Measurements from ENCODE around the gene HAT1. TPM values are rescaled to one million over a fixed set of nuclear protein-coding genes. Genes with fewer than 3 reads are reported as not detected.

HAT1 gene
- total and polyA plus RNA-seq, 10 donors, result 22.1 to 41.9 (median 34.7) TPM

- Histone ChIP-seq H3K27me3 (replicated peaks in 1 of 7) (no peaks in the 10 kb centered on the region), H3K4me1 (peaks cover 0 to 19% (median 0%) of the 10 kb centered on the region in 6 donors), H3K36me3 (peaks cover 0 to 8% (median 4%) of the 10 kb centered on the region in 6 donors), H3K4me3 (no peak overlapping the region), H3K27ac (no peak overlapping the region), H3K9me3 (peaks cover 0 to 6% (median 0%) of the 10 kb centered on the region in 8 donors)
- no peak for TF ChIP-seq POLR2A (IDR thresholded peaks at IDR 0.05)
- DNase-seq, result no peak
- intact Hi-C loops (cut with DNase I; ENCODE audit: low total_unique reads), result no loop called here
- WGBS, 5 donors, result 89 to 100% (median 93%) methylated on average over 1 of the region's 1 CpG
Observed at GRCh38 chr2:171879865-171880264, 42.4 kb upstream of the HAT1 start.

DNA sequence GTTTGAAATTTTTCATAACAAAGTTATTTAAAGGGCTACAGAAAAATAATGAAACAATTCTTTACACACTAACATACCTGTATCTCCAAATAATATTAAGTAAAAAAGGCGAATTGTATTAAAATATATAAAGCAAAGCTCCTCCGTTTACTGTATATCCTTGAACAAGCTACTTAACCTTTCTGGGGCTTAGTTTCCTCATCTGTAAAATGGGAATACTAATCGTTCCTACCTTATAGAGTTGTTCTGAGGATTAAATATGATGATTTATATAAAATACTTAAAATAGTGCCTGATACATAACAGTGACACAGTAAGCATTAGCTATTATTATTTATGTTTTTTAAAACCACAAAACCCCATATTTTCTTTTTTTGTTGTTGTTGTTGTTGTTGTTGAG is 41.5 kb upstream of the HAT1 start:
- Histone ChIP-seq H3K36me3 (no peaks in the 10 kb centered on the region), H3K9me3 (no peaks in the 10 kb centered on the region), H3K4me1 (peaks cover 0 to 19% (median 0%) of the 10 kb centered on the region in 6 donors), H3K27ac (no peak overlapping the region), H3K27me3 (replicated peaks in 1 of 7) (no peaks in the 10 kb centered on the region), H3K4me3 (no peak overlapping the region)
- 92 to 96% (median 92%) methylated on average over 3 of the region's 3 CpGs for WGBS, 5 donors
- no peak for DNase-seq
- no peak for TF ChIP-seq CTCF (IDR thresholded peaks at IDR 0.05 in 8 of 11, conservative IDR thresholded peaks at IDR 0.05 in 3 of 11)
- TF ChIP-seq POLR2A (IDR thresholded peaks at IDR 0.05), result no peak
- no peak for TF ChIP-seq POLR2AphosphoS5 (IDR thresholded peaks at IDR 0.05)
- intact Hi-C loops (cut with DNase I; ENCODE audit: low total_unique reads), result no loop called here

GRCh38 chr2:171882089-171882769 is 40.0 kb upstream of the HAT1 start:
- no peak for DNase-seq
- intact Hi-C loops (cut with DNase I; ENCODE audit: low total_unique reads), result no loop called here
- Histone ChIP-seq H3K4me3 (no peak overlapping the region), H3K36me3 (peaks cover 0 to under 1% (median 0%) of the 10 kb centered on the region in 6 donors), H3K4me1 (peaks cover 0 to 15% (median 0%) of the 10 kb centered on the region in 6 donors), H3K27ac (no peak overlapping the region), H3K9me3 (no peaks in the 10 kb centered on the region), H3K27me3 (replicated peaks in 1 of 7) (no peaks in the 10 kb centered on the region)
- TF ChIP-seq POLR2A (IDR thresholded peaks at IDR 0.05) (no peak), POLR2AphosphoS5 (IDR thresholded peaks at IDR 0.05) (no peak), CTCF (IDR thresholded peaks at IDR 0.05 in 8 of 11, conservative IDR thresholded peaks at IDR 0.05 in 3 of 11) (no peak)
- 69 to 89% (median 78%) methylated on average over 2 of the region's 2 CpGs for WGBS, 5 donors

DNA sequence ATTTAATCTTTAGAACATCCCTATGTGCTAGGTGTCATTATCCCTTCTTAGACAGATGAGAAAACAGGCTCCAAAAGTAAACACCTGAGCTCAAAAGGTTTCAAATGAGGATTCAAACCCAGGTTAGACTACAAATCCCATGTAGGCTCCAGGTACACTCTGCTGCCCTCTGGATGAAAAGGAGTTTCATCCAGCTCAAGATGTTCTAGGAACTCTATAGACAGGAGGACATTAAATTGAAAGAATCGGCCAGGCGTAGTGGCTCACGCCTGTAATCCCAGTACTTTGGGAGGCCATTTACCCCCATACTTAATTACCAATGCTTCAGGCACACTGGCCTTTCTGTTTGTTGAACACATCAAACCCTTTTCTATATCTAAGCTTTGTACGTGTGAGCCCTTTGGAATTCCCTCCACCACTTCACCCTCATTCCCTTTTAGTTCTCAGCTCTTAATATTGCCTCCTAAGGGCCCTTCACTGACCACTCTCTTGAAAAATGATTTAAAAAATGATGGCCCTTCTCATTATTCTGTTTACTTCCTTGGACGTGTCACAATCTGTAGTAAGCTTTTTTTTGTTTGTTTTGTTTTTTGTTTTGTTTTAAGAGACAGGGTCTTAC is 38.9 kb upstream of the HAT1 start:
- Histone ChIP-seq H3K4me3 (no peak overlapping the region), H3K27me3 (replicated peaks in 1 of 7) (no peaks in the 10 kb centered on the region), H3K9me3 (no peaks in the 10 kb centered on the region), H3K36me3 (peaks cover 0 to 8% (median 0%) of the 10 kb centered on the region in 6 donors), H3K27ac (no peak overlapping the region), H3K4me1 (peaks cover 0 to 8% (median 0%) of the 10 kb centered on the region in 6 donors)
- intact Hi-C loops (cut with DNase I; ENCODE audit: low total_unique reads), result no loop called here
- no peak for TF ChIP-seq CTCF (IDR thresholded peaks at IDR 0.05 in 8 of 11, conservative IDR thresholded peaks at IDR 0.05 in 3 of 11)
- no peak for TF ChIP-seq POLR2AphosphoS5 (IDR thresholded peaks at IDR 0.05)
- TF ChIP-seq POLR2A (IDR thresholded peaks at IDR 0.05), result no peak
- no peak for DNase-seq
- WGBS, 5 donors, result 90 to 95% (median 93%) methylated on average over 5 of the region's 5 CpGs
